ENCODE measurements around the gene ADM. TPM values are rescaled to one million over a fixed set of nuclear protein-coding genes. Genes with fewer than 3 reads are reported as not detected.

The ADM gene
- total RNA-seq, 1 experiment from 2014 or later = 263 TPM

DNA sequence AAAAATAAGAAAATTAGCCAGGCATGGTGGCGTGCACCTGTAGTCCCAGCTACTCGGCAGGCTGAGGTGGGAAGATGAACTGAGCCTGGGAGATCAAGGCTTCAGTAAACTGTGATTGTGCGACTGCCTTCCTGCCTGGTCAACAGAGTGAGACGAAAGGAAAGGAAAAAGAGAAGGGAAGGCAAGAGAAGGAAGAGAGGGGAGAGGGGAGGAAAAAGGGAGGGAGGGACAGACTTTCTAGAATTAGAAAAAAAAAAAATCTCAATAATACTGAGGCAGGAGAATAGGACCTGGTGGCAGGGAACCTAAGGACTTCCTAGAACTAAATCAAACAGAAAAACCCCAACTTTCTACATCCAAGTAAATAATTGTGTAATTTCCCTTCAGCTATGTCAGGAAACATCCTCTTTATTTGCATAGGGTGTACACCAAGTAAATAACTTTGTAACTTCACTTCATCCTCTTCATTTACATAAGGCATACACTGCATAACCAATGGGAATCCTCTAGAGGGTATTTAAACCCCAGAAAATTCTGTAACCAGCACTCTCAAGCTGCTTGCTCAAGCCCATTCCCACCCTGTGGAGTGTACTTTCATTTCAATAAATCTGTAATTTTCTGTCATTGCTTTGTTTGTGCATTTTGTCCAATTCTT lies 19.6 kb upstream of the ADM start:
- no peaks in the 10 kb centered on the region for H3K9me3 ChIP-seq (ENCODE audit: control insufficient read depth, insufficient read depth, low read depth, low read length)
- H3K27me3 ChIP-seq (ENCODE audit: control insufficient read depth, insufficient read depth, low read length) = no peaks in the 10 kb centered on the region
- BruUV-seq (replicated peaks) = no TSS peak
- intact Hi-C loops (cut with micrococcal nuclease; ENCODE audit: unreplicated experiment) = no loop called here
- H3K27ac ChIP-seq (ENCODE audit: low read length) = no peak overlapping the region
- TF ChIP-seq POLR2AphosphoS5 (IDR thresholded peaks at IDR 0.05; ENCODE audit: low read depth, low read length) (no peak), SIN3A (IDR thresholded peaks at IDR 0.05; ENCODE audit: borderline replicate concordance, insufficient read depth, low read depth, low read length) (no peak), TCF7L2 (IDR thresholded peaks at IDR 0.05; ENCODE audit: low read depth, low read length) (no peak), REST (IDR thresholded peaks at IDR 0.05; ENCODE audit: insufficient read depth in 1 of 2, low read depth in 2 of 2, low read length in 1 of 2) (no peak)
- TF ChIP-seq, protein P1, sequence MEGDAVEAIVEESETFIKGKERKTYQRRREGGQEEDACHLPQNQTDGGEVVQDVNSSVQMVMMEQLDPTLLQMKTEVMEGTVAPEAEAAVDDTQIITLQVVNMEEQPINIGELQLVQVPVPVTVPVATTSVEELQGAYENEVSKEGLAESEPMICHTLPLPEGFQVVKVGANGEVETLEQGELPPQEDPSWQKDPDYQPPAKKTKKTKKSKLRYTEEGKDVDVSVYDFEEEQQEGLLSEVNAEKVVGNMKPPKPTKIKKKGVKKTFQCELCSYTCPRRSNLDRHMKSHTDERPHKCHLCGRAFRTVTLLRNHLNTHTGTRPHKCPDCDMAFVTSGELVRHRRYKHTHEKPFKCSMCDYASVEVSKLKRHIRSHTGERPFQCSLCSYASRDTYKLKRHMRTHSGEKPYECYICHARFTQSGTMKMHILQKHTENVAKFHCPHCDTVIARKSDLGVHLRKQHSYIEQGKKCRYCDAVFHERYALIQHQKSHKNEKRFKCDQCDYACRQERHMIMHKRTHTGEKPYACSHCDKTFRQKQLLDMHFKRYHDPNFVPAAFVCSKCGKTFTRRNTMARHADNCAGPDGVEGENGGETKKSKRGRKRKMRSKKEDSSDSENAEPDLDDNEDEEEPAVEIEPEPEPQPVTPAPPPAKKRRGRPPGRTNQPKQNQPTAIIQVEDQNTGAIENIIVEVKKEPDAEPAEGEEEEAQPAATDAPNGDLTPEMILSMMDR (IDR thresholded peaks at IDR 0.05) = no peak
- ChIA-PET POLR2A (interaction anchor here (0.6 kb wide), 1 partner anchor 11 kb away, joined by 4 read pairs; no protein-coding TSS in a partner anchor), CTCF (no interaction called here)
- H3K4me3 ChIP-seq (ENCODE audit: low read depth in 2 of 2, low read length in 2 of 2) = no peak overlapping the region
- peaks cover 10% of the 10 kb centered on the region for H3K4me1 ChIP-seq (ENCODE audit: control insufficient read depth, insufficient read depth, low read length)
- DNase-seq (ENCODE audit: low read depth, low spot score) = no peak
- no peaks in the 10 kb centered on the region for H3K36me3 ChIP-seq (ENCODE audit: control insufficient read depth, insufficient read depth, low read length)
- ATAC-seq = no peak
- in situ Hi-C loops (cut with HindIII; ENCODE audit: low pct_unique_long_range_greater_than_20kb, low sequenced_read_pairs) = no loop called here

DNA sequence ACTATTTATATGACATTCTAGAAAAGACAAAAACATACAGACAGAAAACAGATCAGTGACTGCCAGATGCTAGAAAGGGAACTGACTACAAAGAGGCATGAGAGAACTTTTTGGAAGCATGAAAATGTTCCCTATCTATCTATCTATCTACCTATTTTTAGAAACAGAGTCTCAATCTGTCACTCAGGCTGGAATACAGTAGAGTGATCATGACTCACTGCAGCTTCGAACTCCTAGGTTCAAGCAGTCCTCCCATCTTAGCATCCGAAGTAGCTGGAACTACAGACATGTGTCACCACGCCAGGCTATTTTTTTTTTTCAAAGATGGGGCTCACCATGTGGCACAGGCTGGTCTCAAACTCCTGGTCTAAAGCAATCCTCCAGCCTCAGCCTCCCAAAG lies 17.7 kb upstream of the ADM start:
- intact Hi-C loops (cut with micrococcal nuclease; ENCODE audit: unreplicated experiment) (no loop called here), in situ Hi-C loops (cut with HindIII; ENCODE audit: low pct_unique_long_range_greater_than_20kb, low sequenced_read_pairs) (no loop called here)
- H3K4me1 ChIP-seq (ENCODE audit: control insufficient read depth, insufficient read depth, low read length) = peaks cover 24% of the 10 kb centered on the region
- H3K27me3 ChIP-seq (ENCODE audit: control insufficient read depth, insufficient read depth, low read length) = no peaks in the 10 kb centered on the region
- BruUV-seq (replicated peaks) = no TSS peak
- H3K4me3 ChIP-seq (ENCODE audit: low read depth in 2 of 2, low read length in 2 of 2) = no peak overlapping the region
- ChIA-PET POLR2A (interaction anchor here (0.7 kb wide), 1 partner anchor 21 kb away, joined by 3 read pairs; no protein-coding TSS in a partner anchor), CTCF (no interaction called here)
- DNase-seq (ENCODE audit: low read depth, low spot score) = no peak
- H3K9me3 ChIP-seq (ENCODE audit: control insufficient read depth, insufficient read depth, low read depth, low read length) = no peaks in the 10 kb centered on the region
- TF ChIP-seq SIN3A (IDR thresholded peaks at IDR 0.05; ENCODE audit: borderline replicate concordance, insufficient read depth, low read depth, low read length) (no peak), REST (IDR thresholded peaks at IDR 0.05; ENCODE audit: insufficient read depth in 1 of 2, low read depth in 2 of 2, low read length in 1 of 2) (no peak), TCF7L2 (IDR thresholded peaks at IDR 0.05; ENCODE audit: low read depth, low read length) (no peak), POLR2AphosphoS5 (IDR thresholded peaks at IDR 0.05; ENCODE audit: low read depth, low read length) (no peak)
- TF ChIP-seq, protein P1 (IDR thresholded peaks at IDR 0.05) = no peak
- no peak for ATAC-seq
- no peaks in the 10 kb centered on the region for H3K36me3 ChIP-seq (ENCODE audit: control insufficient read depth, insufficient read depth, low read length)
- no peak overlapping the region; the same call in 1 of the 2 replicates for H3K27ac ChIP-seq (ENCODE audit: low read length)

Measured in Panc1 (cell line).